Mesenchymal stem cell (in vitro differentiated cells and primary cell): Measurements from ENCODE around the gene CTU2.

Experiments used
- DNase-seq: peaks from one replicate; pipeline ENCODE4 v3.0.0-alpha.2; 2013
- H2AFZ ChIP-seq: one replicate; pipeline ENCODE4 v1.6.1; 2013; ENCODE audit warnings: low read depth, mild to moderate bottlenecking, control low read depth, inconsistent platforms, low read length, moderate library complexity
- H2AK5ac ChIP-seq: 2 replicates; pipeline ENCODE4 v1.6.1; 2013; ENCODE audit warnings: low read length, moderate library complexity, mild to moderate bottlenecking, inconsistent platforms; ENCODE audit not compliant: severe bottlenecking
- H2BK120ac ChIP-seq: one replicate; pipeline ENCODE4 v1.6.1; 2013; ENCODE audit warnings: low read depth, mild to moderate bottlenecking, inconsistent platforms, low read length, moderate library complexity
- H2BK12ac ChIP-seq, 2 experiments: one replicate each; pipeline ENCODE4 v1.6.1; 2013; ENCODE audit warnings: inconsistent platforms in 2 of 2, low read length in 2 of 2, mild to moderate bottlenecking in 2 of 2, moderate library complexity in 2 of 2, control low read depth in 1 of 2
- H2BK15ac ChIP-seq: one replicate; pipeline ENCODE4 v1.6.1; 2013; ENCODE audit warnings: mild to moderate bottlenecking, low read depth, inconsistent platforms; ENCODE audit not compliant: poor library complexity, severe bottlenecking
- H2BK5ac ChIP-seq: 2 replicates; pipeline ENCODE4 v1.6.1; 2013; ENCODE audit warnings: low read depth, mild to moderate bottlenecking, low read length, control low read depth, inconsistent platforms; ENCODE audit not compliant: poor library complexity, severe bottlenecking
- H3K14ac ChIP-seq, 2 experiments: one replicate each; pipeline ENCODE4 v1.6.1; 2013; ENCODE audit warnings: inconsistent platforms in 2 of 2, low read length in 2 of 2, control low read depth in 1 of 2, mild to moderate bottlenecking in 1 of 2, moderate library complexity in 1 of 2
- H3K18ac ChIP-seq, 2 experiments: one replicate each; pipeline ENCODE4 v1.6.1; 2013; ENCODE audit warnings: inconsistent platforms in 2 of 2, low read length in 2 of 2, control low read depth in 1 of 2, low read depth in 1 of 2, mild to moderate bottlenecking in 1 of 2
- H3K23ac ChIP-seq, 2 experiments: one replicate each; pipeline ENCODE4 v1.6.1; 2013; ENCODE audit warnings: inconsistent platforms in 2 of 2, low read length in 2 of 2, mild to moderate bottlenecking in 2 of 2, moderate library complexity in 2 of 2, control low read depth in 1 of 2
- H3K27ac ChIP-seq: 2 replicates; pipeline ENCODE4 v1.5.1; 2013; ENCODE audit warnings: mild to moderate bottlenecking, moderate library complexity, low read length, control low read depth, inconsistent platforms; ENCODE audit not compliant: poor library complexity, severe bottlenecking
- H3K27me3 ChIP-seq, 2 experiments: 2 replicates each; pipeline versions ENCODE4 v1.6.1 to v1.7.0; 2013; ENCODE audit warnings: low read length in 2 of 2, mild to moderate bottlenecking in 2 of 2, moderate library complexity in 2 of 2, control low read depth in 1 of 2, inconsistent platforms in 1 of 2; ENCODE audit not compliant: control insufficient read depth in 1 of 2, insufficient read depth in 1 of 2
- H3K36me3 ChIP-seq, 2 experiments: 2 replicates each; pipeline versions ENCODE4 v1.6.1 to v1.7.0; 2013; ENCODE audit warnings: low read length in 2 of 2, control low read depth in 1 of 2, inconsistent platforms in 1 of 2, low read depth in 1 of 2, mild to moderate bottlenecking in 1 of 2; ENCODE audit not compliant: insufficient read depth in 2 of 2, control insufficient read depth in 1 of 2
- H3K4ac ChIP-seq, 2 experiments: one replicate each; pipeline ENCODE4 v1.6.1; 2013; ENCODE audit warnings: inconsistent platforms in 2 of 2, low read length in 2 of 2, mild to moderate bottlenecking in 2 of 2, moderate library complexity in 2 of 2, control low read depth in 1 of 2, low read depth in 1 of 2
- H3K4me1 ChIP-seq: 2 replicates; pipeline ENCODE4 v1.6.1; 2013; ENCODE audit warnings: low read depth, low read length, control low read depth; ENCODE audit not compliant: control insufficient read depth, insufficient read depth
- H3K4me2 ChIP-seq: 2 replicates; pipeline ENCODE4 v1.6.1; 2013; ENCODE audit warnings: low read length, mild to moderate bottlenecking, inconsistent platforms; ENCODE audit not compliant: poor library complexity, severe bottlenecking
- H3K4me3 ChIP-seq, 2 experiments: 2 replicates each; pipeline versions ENCODE4 v1.5.1 to v1.7.0; 2013; ENCODE audit warnings: low read length in 2 of 2, mild to moderate bottlenecking in 2 of 2, control low read depth in 1 of 2, low read depth in 1 of 2; ENCODE audit not compliant: insufficient read depth in 1 of 2
- H3K79me1 ChIP-seq: replicated peaks from 2 replicates; pipeline ENCODE4 v1.6.1; 2013; ENCODE audit warnings: mild to moderate bottlenecking, control low read depth, low read length, inconsistent platforms; ENCODE audit not compliant: poor library complexity, severe bottlenecking
- H3K9ac ChIP-seq: 2 replicates; pipeline ENCODE4 v1.7.0; 2013; ENCODE audit warnings: mild to moderate bottlenecking, low read length, moderate library complexity
- H3K9me3 ChIP-seq: 2 replicates; pipeline ENCODE4 v1.7.0; 2013; ENCODE audit warnings: mild to moderate bottlenecking, low read length; ENCODE audit not compliant: control insufficient read depth
- H4K8ac ChIP-seq: one replicate; pipeline ENCODE4 v1.6.1; 2013; ENCODE audit warnings: inconsistent platforms, mild to moderate bottlenecking, low read length, moderate library complexity
- H4K91ac ChIP-seq: one replicate; pipeline ENCODE4 v1.6.1; 2013; ENCODE audit warnings: mild to moderate bottlenecking, low read length, inconsistent platforms
- WGBS: methylation state at CpG from one replicate; pipeline ENCODE4 v1.1.7; 2013; ENCODE audit warnings: mixed read lengths; 5-methylcytosine and 5-hydroxymethylcytosine counted together

CTU2 gene

GRCh38 chr16:88732961-88733294, 26.6 kb downstream of the CTU2 start:
- H3K4me1 ChIP-seq: peaks cover 20% of the 10 kb centered on the region
- peaks cover 3% of the 10 kb centered on the region for H3K79me1 ChIP-seq
- no peak overlapping the region for H2AK5ac ChIP-seq
- H2BK5ac ChIP-seq: no peak overlapping the region
- no peak overlapping the region for H3K27ac ChIP-seq
- H2BK120ac ChIP-seq: no peak overlapping the region
- H3K14ac ChIP-seq: no peak overlapping the region
- no peak overlapping the region for H2BK12ac ChIP-seq
- H4K91ac ChIP-seq: no peak overlapping the region
- H3K36me3 ChIP-seq: peaks cover 57 to 82% of the 10 kb centered on the region in 2 experiments
- H3K27me3 ChIP-seq: no peaks in the 10 kb centered on the region
- H3K9ac ChIP-seq: no peak overlapping the region
- no peak overlapping the region for H4K8ac ChIP-seq
- DNase-seq: no peak
- WGBS: 88% methylated on average over 13 of the region's 13 CpGs
- no peak overlapping the region for H3K23ac ChIP-seq
- no peak overlapping the region for H2AFZ ChIP-seq
- H3K18ac ChIP-seq: no peak overlapping the region
- no peak overlapping the region for H2BK15ac ChIP-seq
- H3K9me3 ChIP-seq: no peaks in the 10 kb centered on the region
- H3K4ac ChIP-seq: no peak overlapping the region
- no peak overlapping the region for H3K4me2 ChIP-seq
- no peak overlapping the region for H3K4me3 ChIP-seq

DNA sequence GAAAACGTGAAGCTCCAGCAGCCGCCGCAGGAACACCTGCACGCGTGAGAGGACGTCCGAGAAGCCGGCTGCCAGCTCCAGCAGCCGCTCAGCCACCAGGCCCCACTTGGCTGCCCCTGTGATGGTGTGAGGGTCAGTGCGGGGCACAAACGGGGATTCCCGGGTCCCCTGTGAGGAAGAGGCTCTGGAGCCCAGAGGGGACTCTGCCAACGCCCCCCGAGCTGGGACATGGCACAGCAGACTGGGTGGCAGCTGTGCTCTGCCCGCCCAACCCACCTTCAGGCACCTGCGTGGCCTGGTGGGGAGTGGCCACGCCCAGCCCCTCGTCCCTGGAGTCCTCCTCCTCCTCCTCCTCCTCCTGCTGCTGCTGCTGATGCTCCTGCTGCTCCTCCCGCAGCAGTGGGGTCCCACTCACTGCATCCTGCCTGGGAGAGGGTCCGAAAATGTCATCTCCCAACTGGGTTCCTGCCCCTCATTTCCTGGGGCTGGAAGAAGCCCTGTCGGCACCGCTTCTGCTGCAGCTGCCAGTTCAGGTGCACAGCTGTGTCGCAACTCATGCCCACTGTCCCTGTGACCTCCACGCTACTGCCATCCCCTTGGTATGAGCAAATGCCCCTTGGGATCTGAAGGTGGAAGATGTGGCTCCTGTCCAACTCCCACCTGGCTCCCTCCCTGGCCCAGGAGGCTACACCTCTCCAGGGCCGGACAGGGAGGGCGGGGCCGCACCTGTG, 27.5 kb downstream of the CTU2 start:
- H2BK5ac ChIP-seq: no peak overlapping the region
- H2AFZ ChIP-seq: no peak overlapping the region
- 91% methylated on average over 26 of the region's 27 CpGs for WGBS
- no peak overlapping the region for H3K9ac ChIP-seq
- no peak overlapping the region for H2BK15ac ChIP-seq
- no peak overlapping the region for H2BK120ac ChIP-seq
- H3K27me3 ChIP-seq: no peaks in the 10 kb centered on the region
- H3K27ac ChIP-seq: no peak overlapping the region
- no peak overlapping the region for H2BK12ac ChIP-seq
- H3K14ac ChIP-seq: no peak overlapping the region
- H3K4me3 ChIP-seq: no peak overlapping the region
- no peak overlapping the region for H3K18ac ChIP-seq
- H3K36me3 ChIP-seq: peaks cover 62 to 88% of the 10 kb centered on the region in 2 experiments
- H2AK5ac ChIP-seq: no peak overlapping the region
- H3K4ac ChIP-seq: no peak overlapping the region
- peaks cover 23% of the 10 kb centered on the region for H3K4me1 ChIP-seq
- no peak for DNase-seq
- no peak overlapping the region for H4K8ac ChIP-seq
- H3K23ac ChIP-seq: no peak overlapping the region
- no peak overlapping the region for H3K4me2 ChIP-seq
- H4K91ac ChIP-seq: no peak overlapping the region
- no peaks in the 10 kb centered on the region for H3K9me3 ChIP-seq
- H3K79me1 ChIP-seq: peaks cover 2% of the 10 kb centered on the region

GRCh38 chr16:88734361-88734728, 28.0 kb downstream of the CTU2 start:
- DNase-seq: no peak
- H3K79me1 ChIP-seq: peaks cover 2% of the 10 kb centered on the region
- H3K27me3 ChIP-seq: no peaks in the 10 kb centered on the region
- no peak overlapping the region for H3K4me3 ChIP-seq
- no peaks in the 10 kb centered on the region for H3K9me3 ChIP-seq
- H3K23ac ChIP-seq: no peak overlapping the region
- H3K4me1 ChIP-seq: peaks cover 23% of the 10 kb centered on the region
- H2BK120ac ChIP-seq: no peak overlapping the region
- no peak overlapping the region for H4K91ac ChIP-seq
- H3K4me2 ChIP-seq: no peak overlapping the region
- H2BK15ac ChIP-seq: no peak overlapping the region
- H3K18ac ChIP-seq: no peak overlapping the region
- no peak overlapping the region for H3K14ac ChIP-seq
- WGBS: 94% methylated on average over 23 of the region's 23 CpGs
- H2BK12ac ChIP-seq: no peak overlapping the region
- no peak overlapping the region for H3K27ac ChIP-seq
- peaks cover 64 to 92% of the 10 kb centered on the region in 2 experiments for H3K36me3 ChIP-seq
- H2AK5ac ChIP-seq: no peak overlapping the region
- H4K8ac ChIP-seq: no peak overlapping the region
- H3K4ac ChIP-seq: no peak overlapping the region
- no peak overlapping the region for H3K9ac ChIP-seq
- no peak overlapping the region for H2BK5ac ChIP-seq
- H2AFZ ChIP-seq: no peak overlapping the region

DNA sequence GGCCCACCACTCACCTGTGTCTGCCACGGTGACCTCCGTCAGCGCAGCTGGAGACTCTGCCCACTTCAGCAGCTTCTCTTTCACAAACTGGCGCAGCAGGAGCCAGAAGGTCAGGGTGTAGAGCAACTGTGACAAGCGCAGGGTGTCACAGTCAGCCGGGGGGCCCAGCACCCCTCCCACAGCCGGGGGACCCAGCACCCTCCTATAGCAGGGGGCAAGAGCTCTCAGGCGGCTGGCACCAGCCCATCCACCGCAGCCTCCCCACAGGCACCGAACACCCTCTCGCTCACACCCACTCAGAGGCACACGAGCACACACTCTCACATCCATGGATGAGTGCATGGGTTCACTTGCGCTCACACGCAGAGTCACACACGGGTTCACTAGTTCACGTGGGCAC, 28.8 kb downstream of the CTU2 start:
- WGBS: 96% methylated on average over 16 of the region's 16 CpGs

More for the DNA sequence above, 28.8 kb downstream of the CTU2 start:
- H3K4me1 ChIP-seq: peaks cover 23% of the 10 kb centered on the region
- H2BK120ac ChIP-seq: no peak overlapping the region
- no peaks in the 10 kb centered on the region for H3K27me3 ChIP-seq
- no peak overlapping the region for H3K18ac ChIP-seq
- H2AK5ac ChIP-seq: no peak overlapping the region
- peaks cover 64 to 95% of the 10 kb centered on the region in 2 experiments for H3K36me3 ChIP-seq
- H2BK5ac ChIP-seq: no peak overlapping the region
- no peak overlapping the region for H4K91ac ChIP-seq
- peaks cover 3% of the 10 kb centered on the region for H3K79me1 ChIP-seq
- H4K8ac ChIP-seq: no peak overlapping the region
- no peak overlapping the region for H3K23ac ChIP-seq
- H3K9ac ChIP-seq: no peak overlapping the region
- H3K4me2 ChIP-seq: no peak overlapping the region
- H3K4me3 ChIP-seq: no peak overlapping the region
- H2AFZ ChIP-seq: no peak overlapping the region
- H3K14ac ChIP-seq: no peak overlapping the region
- no peak for DNase-seq
- no peak overlapping the region for H3K27ac ChIP-seq
- no peak overlapping the region for H2BK15ac ChIP-seq
- no peak overlapping the region for H2BK12ac ChIP-seq
- H3K4ac ChIP-seq: no peak overlapping the region
- H3K9me3 ChIP-seq: no peaks in the 10 kb centered on the region
